Hepatocyte (in vitro differentiated cells): ENCODE data around the gene MMP8. TPM values are rescaled to one million over a fixed set of nuclear protein-coding genes. Genes with fewer than 3 reads are reported as not detected.

Source experiments
- DNase-seq: peaks from one replicate; pipeline ENCODE4 v3.0.0-alpha.2; 2016; ENCODE audit warnings: low spot score
- H2AFZ ChIP-seq: fragments of 200-600 bp; sonication (generic); 2 replicates; pipeline ENCODE4 v1.6.0; 2016; ENCODE audit warnings: antibody characterized with exemption, mild to moderate bottlenecking
- H3K27ac ChIP-seq: fragments of 200-600 bp; sonication (generic); 2 replicates; pipeline ENCODE4 v1.5.1; 2016; ENCODE audit warnings: mild to moderate bottlenecking
- H3K27me3 ChIP-seq: fragments of 200-600 bp; sonication (generic); 2 replicates; pipeline ENCODE4 v1.6.1; 2016
- H3K36me3 ChIP-seq: fragments of 200-600 bp; sonication (generic); replicated peaks from 2 replicates; pipeline ENCODE4 v1.5.1; 2016; ENCODE audit warnings: low read depth; ENCODE audit not compliant: insufficient read depth
- H3K4me1 ChIP-seq: fragments of 200-600 bp; sonication (generic); 2 replicates; pipeline ENCODE4 v1.5.1; 2016; ENCODE audit warnings: mild to moderate bottlenecking, moderate library complexity; ENCODE audit not compliant: insufficient read depth
- H3K4me2 ChIP-seq: fragments of 200-600 bp; sonication (generic); 2 replicates; pipeline ENCODE4 v1.6.0; 2016
- H3K4me3 ChIP-seq: fragments of 200-600 bp; sonication (generic); 2 replicates; pipeline ENCODE4 v1.5.1; 2016; ENCODE audit warnings: mild to moderate bottlenecking
- H3K79me2 ChIP-seq: fragments of 200-600 bp; sonication (generic); 2 replicates; pipeline ENCODE4 v1.6.0; 2017; ENCODE audit warnings: mild to moderate bottlenecking
- H3K9me2 ChIP-seq: fragments of 200-600 bp; sonication (generic); replicated peaks from 2 replicates; pipeline ENCODE4 v1.6.0; 2017; ENCODE audit warnings: mild to moderate bottlenecking; ENCODE audit not compliant: insufficient read depth
- H3K9me3 ChIP-seq: fragments of 200-600 bp; sonication (generic); 2 replicates; pipeline ENCODE4 v1.5.1; 2016; ENCODE audit warnings: low read depth, mild to moderate bottlenecking
- H4K20me1 ChIP-seq: fragments of 200-600 bp; sonication (generic); 2 replicates; pipeline ENCODE4 v1.6.0; 2016; ENCODE audit warnings: mild to moderate bottlenecking; ENCODE audit not compliant: insufficient read depth, poor library complexity, severe bottlenecking
- CTCF ChIP-seq: fragments of 200-600 bp; sonication (generic); IDR thresholded peaks from 2 replicates; pipeline ENCODE4 v1.5.1; 2016; ENCODE audit warnings: antibody characterized with exemption, mild to moderate bottlenecking; ENCODE audit not compliant: poor library complexity
- EZH2 ChIP-seq: fragments of 200-600 bp; sonication (generic); IDR thresholded peaks from 2 replicates; pipeline ENCODE4 v1.6.1; 2016; ENCODE audit warnings: antibody characterized with exemption, mild to moderate bottlenecking, borderline replicate concordance
- EZH2phosphoT487 ChIP-seq: fragments of 200-600 bp; sonication (generic); IDR thresholded peaks from one replicate; pipeline ENCODE4 v1.6.1; 2018; ENCODE audit warnings: antibody characterized with exemption, mild to moderate bottlenecking, low read depth, moderate library complexity; ENCODE audit not compliant: unreplicated experiment, severe bottlenecking
- WGBS: methylation state at CpG from one replicate; pipeline ENCODE4 v1.1.6; 2016; ENCODE audit warnings: low lambda C conversion rate; ENCODE audit errors: missing lambda C conversion rate; 5-methylcytosine and 5-hydroxymethylcytosine counted together
- polyA plus RNA-seq: library from polyadenylated mRNA; unstranded; fragments of >200 nt; fragmentation: Nextera tagmentation; extraction: Ambion mirVana; gene quantifications from 2 replicates; pipeline ENCODE4 v1.2.1, GENCODE V29; 2016
- total RNA-seq: library from RNA; depleted of rRNA; stranded (reverse); fragments of >200 nt; gene quantifications from 2 replicates; pipeline ENCODE4 v1.2.3, GENCODE V29; 2014

The MMP8 gene
- total and polyA plus RNA-seq, 2 experiments from 2014 or later: 0.37 TPM; not detected in 1

- Histone ChIP-seq H3K4me2 (no peak overlapping the region), H3K27me3 (no peaks in the 10 kb centered on the region), H3K4me3 (no peak overlapping the region), H3K9me3 (no peaks in the 10 kb centered on the region), H3K79me2 (no peaks in the 10 kb centered on the region), H3K27ac (no peak overlapping the region), H2AFZ (no peak overlapping the region), H3K9me2 (no peaks in the 10 kb centered on the region), H4K20me1 (no peaks in the 10 kb centered on the region), H3K4me1 (peaks cover 19% of the 10 kb centered on the region), H3K36me3 (no peaks in the 10 kb centered on the region)
- 97% methylated on average over 18 of the region's 18 CpGs for WGBS
- TF ChIP-seq CTCF (no peak), EZH2phosphoT487 (no peak), EZH2 (no peak)
- no peak for DNase-seq
Measured at GRCh38 chr11:102767800-102768199, 43.0 kb upstream of the MMP8 start.

GRCh38 chr11:102763440-102763839 is 38.7 kb upstream of the MMP8 start:
- TF ChIP-seq CTCF (no peak), EZH2phosphoT487 (no peak), EZH2 (no peak)
- Histone ChIP-seq H3K27ac (no peak overlapping the region), H3K4me3 (no peak overlapping the region), H3K9me2 (no peaks in the 10 kb centered on the region), H3K36me3 (no peaks in the 10 kb centered on the region), H3K4me1 (peaks cover 19% of the 10 kb centered on the region), H3K4me2 (no peak overlapping the region), H2AFZ (no peak overlapping the region), H3K27me3 (no peaks in the 10 kb centered on the region), H3K9me3 (no peaks in the 10 kb centered on the region), H3K79me2 (no peaks in the 10 kb centered on the region), H4K20me1 (no peaks in the 10 kb centered on the region)
- 82% methylated on average over 2 of the region's 2 CpGs for WGBS
- DNase-seq: no peak

- no peak for DNase-seq
- Histone ChIP-seq H4K20me1 (no peaks in the 10 kb centered on the region), H3K4me3 (no peak overlapping the region), H3K27ac (no peak overlapping the region), H3K9me2 (no peaks in the 10 kb centered on the region), H2AFZ (no peak overlapping the region), H3K36me3 (no peaks in the 10 kb centered on the region), H3K9me3 (no peaks in the 10 kb centered on the region), H3K27me3 (no peaks in the 10 kb centered on the region), H3K4me2 (no peak overlapping the region), H3K4me1 (peaks cover 19% of the 10 kb centered on the region), H3K79me2 (no peaks in the 10 kb centered on the region)
- TF ChIP-seq CTCF: no peak
- TF ChIP-seq EZH2phosphoT487: no peak
- no peak for TF ChIP-seq EZH2
- WGBS: 57% methylated on average over 2 of the region's 2 CpGs
Measured at GRCh38 chr11:102762361-102762767, 37.6 kb upstream of the MMP8 start.
